Spleen (tissue), 7 donors: ENCODE results near the gene NRCAM.

Experiments
- CTCF ChIP-seq, 11 experiments: fragments of 200-600 bp in 7 of 11; fragments of 450-650 bp in 4 of 11; sonication (generic) in 4 of 11; IDR thresholded peaks in 8 of 11; conservative IDR thresholded peaks in 3 of 11; 1 replicate in 7 of 11; 2 replicates in 4 of 11; pipeline versions ENCODE4 v1.4.0 to v1.8.0; 2016 to 2021; ENCODE audit warnings: antibody characterized with exemption in 11 of 11, inconsistent platforms in 4 of 11, mild to moderate bottlenecking in 1 of 11
- POLR2A ChIP-seq, 3 donors: fragments of 450-650 bp; IDR thresholded peaks; one replicate each; pipeline ENCODE4 v1.5.1; 2017; ENCODE audit warnings: antibody characterized with exemption in 3 of 3, mild to moderate bottlenecking in 1 of 3
- donor health status: DM: no; HTN: no; CAD: no; lungs with moderate emphysema.
- donor health status: DM: no; HTN: no; CAD: no.
- donor health status: DM: no; HTN: no; CAD: no.

- no peak for TF ChIP-seq CTCF (IDR thresholded peaks at IDR 0.05 in 8 of 11, conservative IDR thresholded peaks at IDR 0.05 in 3 of 11)
- no peak for TF ChIP-seq POLR2A (IDR thresholded peaks at IDR 0.05)
These were observed 323.5 kb downstream of the NRCAM start for GRCh38 chr7:108132551-108133265.
